DOHH2 (cell line): Measurements from ENCODE around the gene CYTL1.

Experiments
- EZH2phosphoT487 ChIP-seq: fragments of 200-600 bp; sonication (generic); IDR thresholded peaks from 2 replicates; pipeline ENCODE4 v1.6.1; 2017; ENCODE audit warnings: borderline replicate concordance, mild to moderate bottlenecking, antibody characterized with exemption, low read length, moderate library complexity, mixed read lengths
- TF ChIP-seq, protein P1 (sequence below): fragments of 200-600 bp; sonication (generic); IDR thresholded peaks from one replicate; pipeline ENCODE4 v1.5.1; 2014; ENCODE audit warnings: antibody characterized with exemption, mild to moderate bottlenecking, low read depth, low read length; ENCODE audit not compliant: poor library complexity, severe bottlenecking

- TF ChIP-seq, protein P1, sequence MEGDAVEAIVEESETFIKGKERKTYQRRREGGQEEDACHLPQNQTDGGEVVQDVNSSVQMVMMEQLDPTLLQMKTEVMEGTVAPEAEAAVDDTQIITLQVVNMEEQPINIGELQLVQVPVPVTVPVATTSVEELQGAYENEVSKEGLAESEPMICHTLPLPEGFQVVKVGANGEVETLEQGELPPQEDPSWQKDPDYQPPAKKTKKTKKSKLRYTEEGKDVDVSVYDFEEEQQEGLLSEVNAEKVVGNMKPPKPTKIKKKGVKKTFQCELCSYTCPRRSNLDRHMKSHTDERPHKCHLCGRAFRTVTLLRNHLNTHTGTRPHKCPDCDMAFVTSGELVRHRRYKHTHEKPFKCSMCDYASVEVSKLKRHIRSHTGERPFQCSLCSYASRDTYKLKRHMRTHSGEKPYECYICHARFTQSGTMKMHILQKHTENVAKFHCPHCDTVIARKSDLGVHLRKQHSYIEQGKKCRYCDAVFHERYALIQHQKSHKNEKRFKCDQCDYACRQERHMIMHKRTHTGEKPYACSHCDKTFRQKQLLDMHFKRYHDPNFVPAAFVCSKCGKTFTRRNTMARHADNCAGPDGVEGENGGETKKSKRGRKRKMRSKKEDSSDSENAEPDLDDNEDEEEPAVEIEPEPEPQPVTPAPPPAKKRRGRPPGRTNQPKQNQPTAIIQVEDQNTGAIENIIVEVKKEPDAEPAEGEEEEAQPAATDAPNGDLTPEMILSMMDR: no peak
- TF ChIP-seq EZH2phosphoT487: no peak
These were observed 33.0 kb upstream of the CYTL1 start for GRCh38 chr4:5052204-5052702.
